ENCODE data around the gene POLD1. TPM values are rescaled to one million over a fixed set of nuclear protein-coding genes. Genes with fewer than 3 reads are reported as not detected.

Gene POLD1
- total RNA-seq, 1 donor from 2014 or later, result 36.7 TPM

DNA sequence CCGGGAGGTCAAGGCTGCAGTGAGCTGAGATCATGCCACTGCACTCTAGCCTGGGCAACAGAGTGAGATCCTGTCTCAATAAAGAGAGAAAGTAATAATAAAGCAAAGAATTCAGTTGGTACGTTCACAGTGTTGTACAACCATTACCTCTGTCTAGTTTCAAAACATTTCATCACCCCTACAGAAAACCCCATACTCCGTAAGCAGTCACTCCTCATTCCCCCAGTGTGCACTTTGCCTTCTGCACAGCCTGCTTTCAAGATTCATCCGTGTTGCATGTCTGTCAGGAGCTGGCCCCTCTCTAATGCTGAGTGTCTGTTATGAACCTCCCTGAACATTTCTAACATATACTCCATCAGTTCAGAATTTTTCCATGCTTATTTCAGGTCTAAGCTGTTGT, 9.4 kb downstream of the POLD1 start:
- no peaks in the 10 kb centered on the region for H3K9me3 ChIP-seq (ENCODE audit: low read depth)
- H4K20me1 ChIP-seq (ENCODE audit: low read depth), result peaks cover 1% of the 10 kb centered on the region
- TF ChIP-seq EZH2phosphoT487 (IDR thresholded peaks at IDR 0.05) (no peak), EZH2 (IDR thresholded peaks at IDR 0.05) (no peak)
- TF ChIP-seq, protein P1, sequence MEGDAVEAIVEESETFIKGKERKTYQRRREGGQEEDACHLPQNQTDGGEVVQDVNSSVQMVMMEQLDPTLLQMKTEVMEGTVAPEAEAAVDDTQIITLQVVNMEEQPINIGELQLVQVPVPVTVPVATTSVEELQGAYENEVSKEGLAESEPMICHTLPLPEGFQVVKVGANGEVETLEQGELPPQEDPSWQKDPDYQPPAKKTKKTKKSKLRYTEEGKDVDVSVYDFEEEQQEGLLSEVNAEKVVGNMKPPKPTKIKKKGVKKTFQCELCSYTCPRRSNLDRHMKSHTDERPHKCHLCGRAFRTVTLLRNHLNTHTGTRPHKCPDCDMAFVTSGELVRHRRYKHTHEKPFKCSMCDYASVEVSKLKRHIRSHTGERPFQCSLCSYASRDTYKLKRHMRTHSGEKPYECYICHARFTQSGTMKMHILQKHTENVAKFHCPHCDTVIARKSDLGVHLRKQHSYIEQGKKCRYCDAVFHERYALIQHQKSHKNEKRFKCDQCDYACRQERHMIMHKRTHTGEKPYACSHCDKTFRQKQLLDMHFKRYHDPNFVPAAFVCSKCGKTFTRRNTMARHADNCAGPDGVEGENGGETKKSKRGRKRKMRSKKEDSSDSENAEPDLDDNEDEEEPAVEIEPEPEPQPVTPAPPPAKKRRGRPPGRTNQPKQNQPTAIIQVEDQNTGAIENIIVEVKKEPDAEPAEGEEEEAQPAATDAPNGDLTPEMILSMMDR (IDR thresholded peaks at IDR 0.05), result no peak
- H3K27me3 ChIP-seq, result no peaks in the 10 kb centered on the region
- Mint-ChIP-seq H3K4me1 (peaks cover 5% of the 10 kb centered on the region), H3K9me3 (peaks cover 19% of the 10 kb centered on the region), H3K27me3 (ENCODE audit: insufficient read depth, low read depth) (peaks cover 8% of the 10 kb centered on the region), H3K4me3 (no peak overlapping the region), H3K36me3 (peaks cover 43% of the 10 kb centered on the region), H3K27ac (no peak overlapping the region)
- H3K4me3 ChIP-seq, result no peak overlapping the region
- H3K4me1 ChIP-seq, result no peaks in the 10 kb centered on the region
- no peak overlapping the region for H3K9ac ChIP-seq
- H3K4me2 ChIP-seq, result no peak overlapping the region
- H3K79me2 ChIP-seq (ENCODE audit: low read depth), result peaks cover 85% of the 10 kb centered on the region
- peaks cover 4% of the 10 kb centered on the region for H3K36me3 ChIP-seq
- H2AFZ ChIP-seq (replicated peaks), result no peak overlapping the region
- no peaks in the 10 kb centered on the region for H3F3A ChIP-seq (ENCODE audit: low read depth)
- H3K27ac ChIP-seq, result no peak overlapping the region
- DNase-seq (ENCODE audit: low spot score), result no peak

DNA sequence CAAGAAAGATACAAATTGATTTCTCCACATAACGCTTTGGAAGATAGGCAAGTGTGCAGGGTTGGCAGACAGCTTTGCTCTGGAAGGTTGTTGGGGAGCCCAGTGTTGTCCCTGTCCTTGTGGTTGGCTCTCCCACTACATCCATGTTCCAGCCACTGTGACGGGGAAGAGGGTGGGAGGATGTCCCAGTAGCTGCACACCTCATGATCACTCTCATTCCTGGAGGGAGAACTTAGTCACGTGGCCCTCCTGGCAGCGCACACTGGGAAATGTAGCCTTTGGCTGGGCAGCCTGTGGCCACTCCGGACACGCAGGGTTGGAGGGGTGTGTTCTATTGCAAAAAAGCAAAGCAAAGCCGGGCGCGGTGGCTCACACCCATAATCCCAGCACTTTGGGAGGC, 9.9 kb downstream of the POLD1 start:
- peaks cover 8% of the 10 kb centered on the region for H3K27me3 Mint-ChIP-seq (ENCODE audit: insufficient read depth, low read depth)
- H3K4me1 Mint-ChIP-seq, result peaks cover 7% of the 10 kb centered on the region
- Histone ChIP-seq H3K9ac (no peak overlapping the region), H3K4me2 (no peak overlapping the region), H3K36me3 (peaks cover 4% of the 10 kb centered on the region), H4K20me1 (ENCODE audit: low read depth) (peaks cover 4% of the 10 kb centered on the region), H2AFZ (replicated peaks) (no peak overlapping the region), H3K9me3 (ENCODE audit: low read depth) (no peaks in the 10 kb centered on the region), H3K4me1 (no peaks in the 10 kb centered on the region), H3K79me2 (ENCODE audit: low read depth) (peaks cover 81% of the 10 kb centered on the region), H3K4me3 (no peak overlapping the region), H3F3A (ENCODE audit: low read depth) (no peaks in the 10 kb centered on the region), H3K27ac (no peak overlapping the region), H3K27me3 (no peaks in the 10 kb centered on the region)
- H3K27ac Mint-ChIP-seq, result no peak overlapping the region
- no peak for DNase-seq (ENCODE audit: low spot score)
- peaks cover 44% of the 10 kb centered on the region for H3K36me3 Mint-ChIP-seq
- H3K9me3 Mint-ChIP-seq, result peaks cover 19% of the 10 kb centered on the region
- TF ChIP-seq, protein P1 (IDR thresholded peaks at IDR 0.05), result no peak
- TF ChIP-seq EZH2 (IDR thresholded peaks at IDR 0.05) (no peak), EZH2phosphoT487 (IDR thresholded peaks at IDR 0.05) (no peak)
- no peak overlapping the region for H3K4me3 Mint-ChIP-seq

DNA sequence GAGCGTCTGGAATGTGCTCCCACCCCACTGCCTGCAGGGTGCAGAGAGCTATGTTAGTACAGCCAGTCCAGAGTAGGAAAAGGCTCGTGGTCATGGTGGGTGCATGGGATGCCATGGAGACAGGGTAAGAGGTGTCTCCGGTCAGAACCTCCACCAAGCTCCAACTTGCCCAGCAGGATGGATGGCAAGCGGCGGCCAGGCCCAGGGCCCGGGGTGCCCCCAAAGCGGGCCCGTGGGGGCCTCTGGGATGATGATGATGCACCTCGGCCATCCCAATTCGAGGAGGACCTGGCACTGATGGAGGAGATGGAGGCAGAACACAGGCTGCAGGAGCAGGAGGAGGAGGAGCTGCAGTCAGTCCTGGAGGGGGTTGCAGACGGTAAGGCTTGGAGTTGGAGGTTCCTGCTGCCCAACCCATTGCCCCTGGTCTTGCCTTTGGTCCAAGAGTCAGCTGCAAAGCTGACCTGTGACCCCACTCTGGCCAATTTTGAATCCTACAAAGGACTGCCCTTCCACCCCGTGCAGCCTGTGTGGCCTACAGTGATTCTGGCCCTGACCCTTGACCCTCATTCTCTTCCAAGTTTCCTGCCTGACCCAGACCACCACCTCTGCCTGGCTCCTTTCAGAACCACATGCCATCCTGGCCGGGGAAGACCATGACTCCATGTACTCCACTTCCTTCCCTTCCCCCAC, 14.7 kb downstream of the POLD1 start:
- peaks cover under 1% of the 10 kb centered on the region for H3K9me3 Mint-ChIP-seq
- Histone ChIP-seq H2AFZ (replicated peaks) (no peak overlapping the region), H3K36me3 (no peaks in the 10 kb centered on the region), H3K4me1 (no peaks in the 10 kb centered on the region), H3K4me2 (no peak overlapping the region), H3K4me3 (no peak overlapping the region), H3K9ac (no peak overlapping the region), H3K9me3 (ENCODE audit: low read depth) (no peaks in the 10 kb centered on the region), H3K27me3 (no peaks in the 10 kb centered on the region), H3F3A (ENCODE audit: low read depth) (no peaks in the 10 kb centered on the region), H3K27ac (no peak overlapping the region), H3K79me2 (ENCODE audit: low read depth) (peaks cover 42% of the 10 kb centered on the region), H4K20me1 (ENCODE audit: low read depth) (peaks cover 4% of the 10 kb centered on the region)
- DNase-seq (ENCODE audit: low spot score), result no peak
- no peak for TF ChIP-seq EZH2phosphoT487 (IDR thresholded peaks at IDR 0.05)
- TF ChIP-seq, protein P1 (IDR thresholded peaks at IDR 0.05), result no peak
- TF ChIP-seq EZH2 (IDR thresholded peaks at IDR 0.05), result no peak
- peak overlapping the region; percentile 27 for H3K27ac Mint-ChIP-seq
- H3K4me3 Mint-ChIP-seq, result no peak overlapping the region
- peaks cover 19% of the 10 kb centered on the region for H3K36me3 Mint-ChIP-seq
- peaks cover 9% of the 10 kb centered on the region for H3K4me1 Mint-ChIP-seq
- H3K27me3 Mint-ChIP-seq (ENCODE audit: insufficient read depth, low read depth), result peaks cover 3% of the 10 kb centered on the region

Measured in neural progenitor cell (in vitro differentiated cells).